NCI-H146 treated with DMSO at 0.1 percent for 48 hours (cell line): ENCODE measurements around the gene TP53I13.

Source experiments
- DNase-seq: peaks from one replicate; lab custom pipeline; 2025; ENCODE audit not compliant: unreplicated experiment; lab: John Stamatoyannopoulos, UW

The TP53I13 gene

GRCh38 chr17:29592850-29593551 lies 24.5 kb downstream of the TP53I13 start, which contains the start of gene ANKRD13B:
Gene ANKRD13B (plus strand): TSS chr17:29593132. CDS start chr17:29593622, 490 bp downstream.
- DNase-seq: peak; percentile 48

GRCh38 chr17:29593591-29594518 lies 25.4 kb downstream of the TP53I13 start:
- no peak for DNase-seq

- no peak for DNase-seq
Measured at GRCh38 chr17:29594519-29595090, 26.1 kb downstream of the TP53I13 start.

- no peak for DNase-seq
Measured at GRCh38 chr17:29595107-29595942, 26.8 kb downstream of the TP53I13 start.

- no peak for DNase-seq
Measured at GRCh38 chr17:29595943-29596774, 27.7 kb downstream of the TP53I13 start.

GRCh38 chr17:29596811-29597210 lies 28.3 kb downstream of the TP53I13 start:
- no peak for DNase-seq

- DNase-seq: no peak
Measured at GRCh38 chr17:29597361-29598172, 29.1 kb downstream of the TP53I13 start.

GRCh38 chr17:29603109-29603674 lies 34.7 kb downstream of the TP53I13 start:
- no peak for DNase-seq

GRCh38 chr17:29607557-29608195 lies 39.2 kb downstream of the TP53I13 start:
- no peak for DNase-seq

- DNase-seq: no peak
Measured at GRCh38 chr17:29608986-29609385, 40.5 kb downstream of the TP53I13 start.

GRCh38 chr17:29610395-29610794 lies 41.9 kb downstream of the TP53I13 start:
- no peak for DNase-seq

GRCh38 chr17:29611351-29612093 lies 43.0 kb downstream of the TP53I13 start:
- DNase-seq: no peak

- no peak for DNase-seq
Measured at GRCh38 chr17:29612094-29612403, 43.5 kb downstream of the TP53I13 start.

- DNase-seq: no peak
Measured at GRCh38 chr17:29612404-29613280, 44.1 kb downstream of the TP53I13 start.

GRCh38 chr17:29613352-29613837 lies 44.9 kb downstream of the TP53I13 start:
- no peak for DNase-seq

- no peak for DNase-seq
Measured at GRCh38 chr17:29613856-29614255, 45.4 kb downstream of the TP53I13 start.
